DOHH2 (cell line): ENCODE results near the gene OR2T12.

ENCODE experiments used
- EZH2phosphoT487 ChIP-seq: fragments of 200-600 bp; sonication (generic); IDR thresholded peaks from 2 replicates; pipeline ENCODE4 v1.6.1; 2017; ENCODE audit warnings: borderline replicate concordance, mild to moderate bottlenecking, antibody characterized with exemption, low read length, moderate library complexity, mixed read lengths
- TF ChIP-seq, protein P1 (sequence below): fragments of 200-600 bp; sonication (generic); IDR thresholded peaks from one replicate; pipeline ENCODE4 v1.5.1; 2014; ENCODE audit warnings: antibody characterized with exemption, mild to moderate bottlenecking, low read depth, low read length; ENCODE audit not compliant: poor library complexity, severe bottlenecking

DNA sequence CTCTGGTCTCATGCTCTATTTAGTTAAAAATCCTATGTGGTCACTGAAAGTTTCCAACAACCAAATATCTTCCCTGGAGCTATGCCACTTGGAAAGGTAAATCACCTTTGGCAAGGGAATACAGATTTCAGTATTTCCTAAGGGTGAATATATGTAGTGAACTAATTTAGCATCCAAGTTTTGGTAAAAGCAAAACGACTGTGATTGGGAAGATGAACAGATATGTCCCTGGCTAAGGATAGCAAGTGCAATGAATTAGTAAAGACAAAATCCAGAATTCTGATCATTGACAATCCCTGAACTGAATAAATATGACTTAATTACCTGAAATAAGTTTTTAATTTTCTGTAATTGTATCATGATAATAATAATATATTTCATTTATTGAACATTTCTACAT, 25.3 kb downstream of the OR2T12 start, which contains the start of gene OR2T33:
- TF ChIP-seq, protein P1, sequence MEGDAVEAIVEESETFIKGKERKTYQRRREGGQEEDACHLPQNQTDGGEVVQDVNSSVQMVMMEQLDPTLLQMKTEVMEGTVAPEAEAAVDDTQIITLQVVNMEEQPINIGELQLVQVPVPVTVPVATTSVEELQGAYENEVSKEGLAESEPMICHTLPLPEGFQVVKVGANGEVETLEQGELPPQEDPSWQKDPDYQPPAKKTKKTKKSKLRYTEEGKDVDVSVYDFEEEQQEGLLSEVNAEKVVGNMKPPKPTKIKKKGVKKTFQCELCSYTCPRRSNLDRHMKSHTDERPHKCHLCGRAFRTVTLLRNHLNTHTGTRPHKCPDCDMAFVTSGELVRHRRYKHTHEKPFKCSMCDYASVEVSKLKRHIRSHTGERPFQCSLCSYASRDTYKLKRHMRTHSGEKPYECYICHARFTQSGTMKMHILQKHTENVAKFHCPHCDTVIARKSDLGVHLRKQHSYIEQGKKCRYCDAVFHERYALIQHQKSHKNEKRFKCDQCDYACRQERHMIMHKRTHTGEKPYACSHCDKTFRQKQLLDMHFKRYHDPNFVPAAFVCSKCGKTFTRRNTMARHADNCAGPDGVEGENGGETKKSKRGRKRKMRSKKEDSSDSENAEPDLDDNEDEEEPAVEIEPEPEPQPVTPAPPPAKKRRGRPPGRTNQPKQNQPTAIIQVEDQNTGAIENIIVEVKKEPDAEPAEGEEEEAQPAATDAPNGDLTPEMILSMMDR, result no peak
- no peak for TF ChIP-seq EZH2phosphoT487
